Measurements from ENCODE around the gene ARHGAP23.
"Not testable (repeated sequence)": the region's sequence is repeated elsewhere in the genome, so short reads cannot be mapped to it uniquely, and the experiment has no call there.

The ARHGAP23 gene

DNA sequence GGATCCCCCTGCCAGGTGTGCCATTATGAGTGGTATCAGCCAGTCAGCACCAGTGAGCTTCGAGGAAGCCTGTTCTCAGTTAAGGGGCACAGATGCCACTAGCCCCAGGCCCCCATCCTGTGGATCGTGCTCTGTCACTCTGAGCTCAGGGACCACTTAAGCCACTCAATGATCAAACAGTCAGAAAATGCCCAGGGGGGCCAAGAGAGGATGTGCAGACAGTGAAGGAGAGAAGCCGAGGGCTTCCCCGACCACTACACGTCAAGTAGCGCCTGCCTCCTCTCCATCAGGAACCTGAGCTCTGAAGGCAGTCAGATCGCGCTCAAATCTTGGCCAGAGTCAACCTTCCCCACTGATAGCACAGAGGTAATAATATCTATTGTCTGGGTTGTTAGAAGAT, 98.3 kb downstream of the ARHGAP23 start:
- not testable (repeated sequence) for H3K36me3 ChIP-seq (ENCODE audit: control insufficient read depth in 1 of 2, insufficient read depth in 2 of 2, low read length in 2 of 2); H3K27me3 ChIP-seq (ENCODE audit: control insufficient read depth in 1 of 2, insufficient read depth in 2 of 2, low read length in 2 of 2); H3K9me3 ChIP-seq (ENCODE audit: control insufficient read depth in 1 of 2, low read length in 2 of 2); H3K9ac ChIP-seq (ENCODE audit: low read depth in 1 of 2, low read length in 2 of 2); H3K27ac ChIP-seq (ENCODE audit: low read depth, low read length); H3K4me1 ChIP-seq (ENCODE audit: control insufficient read depth in 1 of 2, insufficient read depth in 2 of 2, low read length in 2 of 2); H3K4me3 ChIP-seq (ENCODE audit: low read depth in 1 of 2, low read length in 2 of 2)

DNA sequence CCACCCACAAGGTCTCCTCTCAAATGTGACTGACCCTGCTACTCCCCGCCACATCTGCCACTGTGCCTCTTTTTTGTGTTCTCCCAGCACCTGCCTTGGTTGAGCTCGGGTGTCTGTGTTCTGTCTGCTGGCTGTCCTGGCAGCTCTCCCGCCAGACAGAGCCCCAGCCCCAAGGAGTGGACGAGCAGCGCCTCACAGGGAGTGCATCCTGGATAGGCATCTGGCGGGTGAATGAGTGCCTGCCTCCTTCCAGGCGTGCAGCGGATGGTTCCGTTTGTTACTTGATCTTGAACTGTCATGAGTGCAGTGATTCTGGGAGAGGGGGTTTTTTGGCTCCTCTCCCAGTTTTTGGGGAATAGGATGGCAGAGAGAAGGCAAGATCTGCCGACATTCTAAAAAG, 99.9 kb downstream of the ARHGAP23 start:
- not testable (repeated sequence) for H3K27me3 ChIP-seq (ENCODE audit: control insufficient read depth in 1 of 2, insufficient read depth in 2 of 2, low read length in 2 of 2); H3K4me3 ChIP-seq (ENCODE audit: low read depth in 1 of 2, low read length in 2 of 2); H3K27ac ChIP-seq (ENCODE audit: low read depth, low read length); H3K9ac ChIP-seq (ENCODE audit: low read depth in 1 of 2, low read length in 2 of 2); H3K9me3 ChIP-seq (ENCODE audit: control insufficient read depth in 1 of 2, low read length in 2 of 2); H3K36me3 ChIP-seq (ENCODE audit: control insufficient read depth in 1 of 2, insufficient read depth in 2 of 2, low read length in 2 of 2); H3K4me1 ChIP-seq (ENCODE audit: control insufficient read depth in 1 of 2, insufficient read depth in 2 of 2, low read length in 2 of 2)

DNA sequence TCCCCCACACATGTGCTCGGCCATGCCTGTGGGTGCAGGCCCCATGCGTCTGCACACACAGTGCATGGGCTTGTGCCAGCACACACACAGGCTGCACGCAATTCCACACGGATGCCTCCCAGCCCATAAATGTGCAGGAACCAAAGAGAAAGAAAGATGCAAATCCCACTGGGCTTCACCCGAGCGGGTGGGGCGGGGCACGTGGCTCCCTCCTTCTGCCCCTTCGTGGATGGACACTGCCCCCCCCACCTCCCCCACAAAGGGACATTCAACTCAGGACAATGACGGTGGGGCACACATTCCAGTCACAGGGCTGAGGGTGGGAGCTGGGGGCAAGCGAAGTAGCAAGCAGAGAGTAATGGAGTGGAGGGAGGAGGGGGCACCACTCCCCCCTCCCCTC, 102.6 kb downstream of the ARHGAP23 start:
- H3K27ac ChIP-seq (ENCODE audit: low read depth, low read length); H3K36me3 ChIP-seq (ENCODE audit: control insufficient read depth in 1 of 2, insufficient read depth in 2 of 2, low read length in 2 of 2); H3K4me3 ChIP-seq (ENCODE audit: low read depth in 1 of 2, low read length in 2 of 2); H3K9ac ChIP-seq (ENCODE audit: low read depth in 1 of 2, low read length in 2 of 2); H3K4me1 ChIP-seq (ENCODE audit: control insufficient read depth in 1 of 2, insufficient read depth in 2 of 2, low read length in 2 of 2); H3K9me3 ChIP-seq (ENCODE audit: control insufficient read depth in 1 of 2, low read length in 2 of 2): not testable (repeated sequence)
- H3K27me3 ChIP-seq (ENCODE audit: control insufficient read depth in 1 of 2, insufficient read depth in 2 of 2, low read length in 2 of 2), result peaks cover 6 to 15% of the 10 kb centered on the region in 2 donors

DNA sequence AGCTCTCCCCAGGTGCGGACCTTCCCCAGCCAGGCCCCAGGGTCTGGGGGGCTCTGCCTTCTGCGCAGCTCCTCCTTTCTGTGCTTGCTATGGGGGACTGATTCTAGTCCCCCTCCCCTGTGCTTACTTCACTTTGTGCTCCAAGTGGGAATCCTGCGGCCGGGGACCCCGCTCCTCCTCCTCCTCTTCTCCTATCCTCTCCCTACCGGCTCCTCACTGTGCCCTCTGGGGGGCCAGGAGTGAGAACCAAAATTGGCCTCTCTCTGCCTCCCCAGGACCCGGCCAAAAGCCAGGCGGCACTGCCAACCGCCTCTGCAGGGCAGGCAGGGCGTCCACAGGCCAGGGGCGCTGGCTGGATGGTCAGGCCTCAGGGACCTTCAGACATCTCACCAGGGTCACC, 103.5 kb downstream of the ARHGAP23 start:
- not testable (repeated sequence) for H3K36me3 ChIP-seq (ENCODE audit: control insufficient read depth in 1 of 2, insufficient read depth in 2 of 2, low read length in 2 of 2); H3K4me3 ChIP-seq (ENCODE audit: low read depth in 1 of 2, low read length in 2 of 2); H3K27ac ChIP-seq (ENCODE audit: low read depth, low read length); H3K4me1 ChIP-seq (ENCODE audit: control insufficient read depth in 1 of 2, insufficient read depth in 2 of 2, low read length in 2 of 2); H3K9ac ChIP-seq (ENCODE audit: low read depth in 1 of 2, low read length in 2 of 2); H3K9me3 ChIP-seq (ENCODE audit: control insufficient read depth in 1 of 2, low read length in 2 of 2)
- peaks cover 13 to 22% of the 10 kb centered on the region in 2 donors for H3K27me3 ChIP-seq (ENCODE audit: control insufficient read depth in 1 of 2, insufficient read depth in 2 of 2, low read length in 2 of 2)

DNA sequence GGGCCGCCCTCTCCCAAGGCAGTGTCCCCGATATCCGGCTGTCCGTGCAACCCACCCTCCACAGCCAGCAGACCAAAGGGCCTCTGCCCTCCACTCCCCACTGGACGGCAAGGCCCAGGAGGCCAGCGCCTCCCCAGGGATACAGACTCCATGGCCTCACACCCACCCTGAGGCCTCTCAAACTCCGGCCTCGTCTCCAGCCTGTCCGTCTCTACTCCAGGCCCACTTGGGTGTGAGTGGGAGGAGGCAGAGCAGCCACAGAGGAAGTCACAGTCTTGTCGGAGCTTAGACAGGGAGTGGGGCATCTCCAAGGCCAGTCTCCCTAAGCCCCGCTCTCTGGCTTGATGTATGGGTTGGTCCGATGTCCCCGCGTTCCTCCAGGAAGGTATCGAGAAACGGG, 104.2 kb downstream of the ARHGAP23 start:
- Histone ChIP-seq H3K36me3 (ENCODE audit: control insufficient read depth in 1 of 2, insufficient read depth in 2 of 2, low read length in 2 of 2) (no peaks in the 10 kb centered on the region), H3K9ac (ENCODE audit: low read depth in 1 of 2, low read length in 2 of 2) (no peak overlapping the region), H3K27ac (ENCODE audit: low read depth, low read length) (no peak overlapping the region), H3K27me3 (ENCODE audit: control insufficient read depth in 1 of 2, insufficient read depth in 2 of 2, low read length in 2 of 2) (peaks cover 14 to 22% of the 10 kb centered on the region in 2 donors), H3K9me3 (ENCODE audit: control insufficient read depth in 1 of 2, low read length in 2 of 2) (no peaks in the 10 kb centered on the region), H3K4me1 (ENCODE audit: control insufficient read depth in 1 of 2, insufficient read depth in 2 of 2, low read length in 2 of 2) (no peaks in the 10 kb centered on the region), H3K4me3 (ENCODE audit: low read depth in 1 of 2, low read length in 2 of 2) (no peak overlapping the region)

DNA sequence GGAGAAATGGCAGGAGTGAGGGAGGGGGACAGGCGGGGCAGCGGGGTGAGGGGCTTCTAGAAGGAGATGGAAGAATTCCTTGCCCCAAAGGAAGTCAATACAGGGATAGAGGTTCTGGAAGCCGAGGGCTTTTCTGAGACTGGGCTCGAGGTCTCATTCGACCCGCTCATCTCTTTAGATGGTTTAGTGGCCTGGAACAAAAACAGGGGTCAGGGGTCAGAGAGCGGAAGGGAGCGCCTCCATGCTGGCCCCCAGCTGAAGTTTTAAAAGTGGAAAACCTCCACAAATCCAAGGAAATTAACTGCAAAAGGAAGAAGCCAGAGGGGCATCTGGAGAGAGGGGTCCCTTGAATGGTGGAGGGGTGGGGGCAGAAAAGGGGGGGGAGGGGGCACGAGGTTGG, 105.0 kb downstream of the ARHGAP23 start:
- no peaks in the 10 kb centered on the region for H3K36me3 ChIP-seq (ENCODE audit: control insufficient read depth in 1 of 2, insufficient read depth in 2 of 2, low read length in 2 of 2)
- H3K27ac ChIP-seq (ENCODE audit: low read depth, low read length), result no peak overlapping the region
- H3K9ac ChIP-seq (ENCODE audit: low read depth in 1 of 2, low read length in 2 of 2), result no peak overlapping the region
- no peak overlapping the region for H3K4me3 ChIP-seq (ENCODE audit: low read depth in 1 of 2, low read length in 2 of 2)
- no peaks in the 10 kb centered on the region for H3K4me1 ChIP-seq (ENCODE audit: control insufficient read depth in 1 of 2, insufficient read depth in 2 of 2, low read length in 2 of 2)
- H3K27me3 ChIP-seq (ENCODE audit: control insufficient read depth in 1 of 2, insufficient read depth in 2 of 2, low read length in 2 of 2), result peaks cover 14 to 22% of the 10 kb centered on the region in 2 donors
- no peaks in the 10 kb centered on the region for H3K9me3 ChIP-seq (ENCODE audit: control insufficient read depth in 1 of 2, low read length in 2 of 2)

DNA sequence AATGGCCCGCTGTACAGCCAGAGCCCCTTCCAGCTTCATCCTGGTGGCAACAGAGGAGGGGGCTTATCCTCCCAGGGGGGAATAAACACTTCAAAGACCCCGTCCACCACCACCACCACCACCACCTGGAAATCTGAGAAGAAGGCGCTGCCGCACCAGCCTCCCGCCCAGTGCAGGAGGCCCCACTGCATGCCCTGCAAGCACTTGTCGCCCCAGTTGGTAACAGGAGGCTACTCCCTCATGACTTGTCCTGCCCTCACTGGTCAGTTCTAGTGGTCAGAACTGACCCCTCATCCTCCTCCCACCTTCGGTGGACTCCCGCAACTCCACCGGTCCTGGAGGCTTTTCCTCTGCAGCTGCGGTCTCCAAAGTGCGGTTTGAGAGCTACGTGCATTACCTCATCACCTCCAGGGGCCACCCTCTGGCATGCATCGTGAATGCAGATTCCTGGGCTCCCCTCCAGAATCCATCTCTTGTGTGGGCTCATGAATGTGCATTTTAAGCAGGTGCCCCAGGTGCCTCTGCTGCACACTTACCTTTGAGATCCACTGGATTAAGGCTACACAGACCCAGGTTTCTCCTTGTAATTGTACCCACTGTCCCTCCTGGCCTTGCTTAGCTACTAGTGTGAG, 105.7 kb downstream of the ARHGAP23 start:
- no peak overlapping the region for H3K27ac ChIP-seq (ENCODE audit: low read depth, low read length)
- H3K36me3 ChIP-seq (ENCODE audit: control insufficient read depth in 1 of 2, insufficient read depth in 2 of 2, low read length in 2 of 2), result no peaks in the 10 kb centered on the region
- H3K9ac ChIP-seq (ENCODE audit: low read depth in 1 of 2, low read length in 2 of 2), result no peak overlapping the region
- H3K4me1 ChIP-seq (ENCODE audit: control insufficient read depth in 1 of 2, insufficient read depth in 2 of 2, low read length in 2 of 2), result no peaks in the 10 kb centered on the region
- peaks cover 14 to 25% of the 10 kb centered on the region in 2 donors for H3K27me3 ChIP-seq (ENCODE audit: control insufficient read depth in 1 of 2, insufficient read depth in 2 of 2, low read length in 2 of 2)
- no peaks in the 10 kb centered on the region for H3K9me3 ChIP-seq (ENCODE audit: control insufficient read depth in 1 of 2, low read length in 2 of 2)
- H3K4me3 ChIP-seq (ENCODE audit: low read depth in 1 of 2, low read length in 2 of 2), result no peak overlapping the region

DNA sequence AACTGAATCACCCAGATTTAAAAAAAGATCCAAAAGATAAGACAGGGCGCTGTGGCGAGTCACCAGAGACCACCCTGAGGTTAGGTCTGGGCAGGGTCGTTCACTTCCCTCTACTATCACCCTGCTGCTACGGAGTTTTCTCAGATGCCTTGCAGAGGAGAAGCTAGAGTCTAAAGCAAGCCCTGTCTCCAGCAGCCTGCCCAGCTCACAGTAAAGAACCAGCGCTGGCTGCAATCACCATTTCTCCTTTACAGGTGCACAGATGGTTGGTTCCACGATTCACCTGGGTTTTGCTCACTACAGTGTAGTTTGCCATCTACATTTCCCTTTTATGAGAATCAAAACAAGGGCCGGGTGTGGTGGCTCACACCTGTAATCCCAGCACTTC, 106.2 kb downstream of the ARHGAP23 start:
- Histone ChIP-seq H3K4me3 (ENCODE audit: low read depth in 1 of 2, low read length in 2 of 2) (no peak overlapping the region), H3K9ac (ENCODE audit: low read depth in 1 of 2, low read length in 2 of 2) (no peak overlapping the region), H3K9me3 (ENCODE audit: control insufficient read depth in 1 of 2, low read length in 2 of 2) (no peaks in the 10 kb centered on the region), H3K36me3 (ENCODE audit: control insufficient read depth in 1 of 2, insufficient read depth in 2 of 2, low read length in 2 of 2) (no peaks in the 10 kb centered on the region), H3K4me1 (ENCODE audit: control insufficient read depth in 1 of 2, insufficient read depth in 2 of 2, low read length in 2 of 2) (no peaks in the 10 kb centered on the region), H3K27me3 (ENCODE audit: control insufficient read depth in 1 of 2, insufficient read depth in 2 of 2, low read length in 2 of 2) (peaks cover 14 to 29% of the 10 kb centered on the region in 2 donors), H3K27ac (ENCODE audit: low read depth, low read length) (no peak overlapping the region)

DNA sequence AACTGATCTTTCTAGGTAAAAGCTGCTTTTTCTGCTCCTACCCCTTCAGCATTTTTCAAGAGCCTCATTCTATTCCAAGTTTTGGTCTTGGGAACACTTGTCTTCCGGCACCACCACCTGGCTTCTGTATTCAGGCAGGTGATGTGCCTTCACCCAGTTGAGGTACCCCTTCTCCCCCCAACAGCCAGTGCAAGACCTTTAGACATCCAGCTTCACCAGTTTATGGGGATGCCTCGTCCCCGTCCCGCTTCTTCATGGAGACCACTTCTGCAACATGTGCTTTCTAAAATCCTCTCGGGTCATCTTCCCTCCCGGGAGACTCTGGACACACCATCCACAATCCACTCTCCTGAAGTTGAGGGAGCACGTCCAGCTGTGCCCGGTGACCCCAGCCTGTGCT, 107.6 kb downstream of the ARHGAP23 start:
- H3K27ac ChIP-seq (ENCODE audit: low read depth, low read length), result no peak overlapping the region
- peaks cover 14 to 23% of the 10 kb centered on the region in 2 donors for H3K27me3 ChIP-seq (ENCODE audit: control insufficient read depth in 1 of 2, insufficient read depth in 2 of 2, low read length in 2 of 2)
- no peaks in the 10 kb centered on the region for H3K4me1 ChIP-seq (ENCODE audit: control insufficient read depth in 1 of 2, insufficient read depth in 2 of 2, low read length in 2 of 2)
- H3K9ac ChIP-seq (ENCODE audit: low read depth in 1 of 2, low read length in 2 of 2), result no peak overlapping the region
- no peaks in the 10 kb centered on the region for H3K36me3 ChIP-seq (ENCODE audit: control insufficient read depth in 1 of 2, insufficient read depth in 2 of 2, low read length in 2 of 2)
- no peak overlapping the region for H3K4me3 ChIP-seq (ENCODE audit: low read depth in 1 of 2, low read length in 2 of 2)
- no peaks in the 10 kb centered on the region for H3K9me3 ChIP-seq (ENCODE audit: control insufficient read depth in 1 of 2, low read length in 2 of 2)

DNA sequence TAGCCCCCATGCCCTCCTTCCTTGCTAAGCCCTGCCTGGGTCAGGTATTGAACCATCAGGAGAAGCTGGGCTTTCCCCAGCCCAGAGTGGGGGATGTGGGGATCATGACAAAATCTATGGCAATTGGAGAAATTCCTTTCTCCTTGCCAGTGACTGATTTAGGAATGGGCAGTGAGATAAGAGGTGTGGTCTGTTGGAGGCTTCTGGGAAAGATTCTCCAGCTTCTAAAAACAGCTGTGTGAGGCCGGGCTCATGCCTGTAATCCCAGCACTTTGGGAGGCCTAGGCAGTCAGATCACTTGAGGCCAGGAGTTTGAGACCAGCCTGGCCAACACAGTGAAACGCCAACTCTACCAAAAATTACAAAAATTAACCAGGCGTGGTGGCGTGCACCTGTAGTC, 108.4 kb downstream of the ARHGAP23 start:
- Histone ChIP-seq H3K9ac (ENCODE audit: low read depth in 1 of 2, low read length in 2 of 2) (no peak overlapping the region), H3K27me3 (ENCODE audit: control insufficient read depth in 1 of 2, insufficient read depth in 2 of 2, low read length in 2 of 2) (peaks cover 14 to 26% of the 10 kb centered on the region in 2 donors), H3K27ac (ENCODE audit: low read depth, low read length) (no peak overlapping the region), H3K36me3 (ENCODE audit: control insufficient read depth in 1 of 2, insufficient read depth in 2 of 2, low read length in 2 of 2) (no peaks in the 10 kb centered on the region), H3K4me1 (ENCODE audit: control insufficient read depth in 1 of 2, insufficient read depth in 2 of 2, low read length in 2 of 2) (no peaks in the 10 kb centered on the region), H3K9me3 (ENCODE audit: control insufficient read depth in 1 of 2, low read length in 2 of 2) (no peaks in the 10 kb centered on the region), H3K4me3 (ENCODE audit: low read depth in 1 of 2, low read length in 2 of 2) (no peak overlapping the region)

DNA sequence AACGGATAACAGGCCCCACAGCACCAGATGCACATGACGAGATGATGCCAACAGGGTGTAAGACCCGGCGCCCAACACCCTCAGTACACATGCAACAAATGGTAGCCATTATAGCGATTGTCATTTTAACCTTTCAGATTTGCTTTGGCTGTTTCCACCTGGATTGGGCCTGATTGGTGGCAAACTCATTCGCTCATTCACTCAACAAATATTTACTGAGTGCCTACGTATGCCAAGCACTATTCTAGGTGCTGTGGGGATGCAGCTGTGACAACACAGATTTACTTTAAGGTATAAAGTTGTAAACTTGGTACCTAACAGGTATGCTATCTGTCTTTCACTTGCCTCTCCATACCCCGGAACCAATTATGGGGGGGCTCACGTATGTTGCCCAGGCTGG, 110.6 kb downstream of the ARHGAP23 start:
- no peaks in the 10 kb centered on the region for H3K4me1 ChIP-seq (ENCODE audit: control insufficient read depth in 1 of 2, insufficient read depth in 2 of 2, low read length in 2 of 2)
- H3K9ac ChIP-seq (ENCODE audit: low read depth in 1 of 2, low read length in 2 of 2), result no peak overlapping the region

More for the DNA sequence above, 110.6 kb downstream of the ARHGAP23 start:
- Histone ChIP-seq H3K27me3 (ENCODE audit: control insufficient read depth in 1 of 2, insufficient read depth in 2 of 2, low read length in 2 of 2) (peaks cover 14 to 25% of the 10 kb centered on the region in 2 donors), H3K27ac (ENCODE audit: low read depth, low read length) (no peak overlapping the region), H3K4me3 (ENCODE audit: low read depth in 1 of 2, low read length in 2 of 2) (no peak overlapping the region), H3K36me3 (ENCODE audit: control insufficient read depth in 1 of 2, insufficient read depth in 2 of 2, low read length in 2 of 2) (no peaks in the 10 kb centered on the region), H3K9me3 (ENCODE audit: control insufficient read depth in 1 of 2, low read length in 2 of 2) (no peaks in the 10 kb centered on the region)
